Activated naive CD4-positive, alpha-beta T cell treated with anti-CD3 and anti-CD28 coated beads for 36 hours (primary cell): ENCODE measurements around the gene GNG12. TPM values are rescaled to one million over a fixed set of nuclear protein-coding genes. Genes with fewer than 3 reads are reported as not detected.

Experiments used
- CTCF ChIA-PET: fragments of 350-600 bp; sonication (Branson Sonifier 250); formaldehyde crosslinking; loops from one replicate; lab custom pipeline; 2021; ENCODE audit warnings: antibody characterized with exemption; lab: Charles Lee
- DNase-seq: peaks from one replicate; pipeline ENCODE4 v3.0.0-alpha.2; 2020
- H3K27ac Mint-ChIP-seq: one replicate; pipeline ENCODE4 v1.8.0; 2021; ENCODE audit warnings: mild to moderate bottlenecking, mixed read lengths
- H3K27me3 Mint-ChIP-seq: one replicate; pipeline ENCODE4 v1.8.0; 2021; ENCODE audit warnings: low read depth, mixed read lengths
- H3K36me3 Mint-ChIP-seq: one replicate; pipeline ENCODE4 v1.8.0; 2021; ENCODE audit warnings: low read depth, mixed read lengths
- H3K4me1 Mint-ChIP-seq: one replicate; pipeline ENCODE4 v1.8.0; 2021; ENCODE audit warnings: low read depth, mixed read lengths
- H3K4me3 Mint-ChIP-seq: one replicate; pipeline ENCODE4 v1.8.0; 2021; ENCODE audit warnings: mild to moderate bottlenecking, moderate library complexity, mixed read lengths
- H3K9me3 Mint-ChIP-seq: one replicate; pipeline ENCODE4 v1.8.0; 2021; ENCODE audit warnings: mixed read lengths
- intact Hi-C: fragments of 100-400 bp; cut with micrococcal nuclease; formaldehyde crosslinking; loops from one replicate; pipeline ENCODE4 v1.15.1; 2023
- total RNA-seq, 2 experiments: library from RNA; stranded (reverse); gene quantifications; one replicate each; pipeline ENCODE4 v1.2.3, GENCODE V29; 2021

The GNG12 gene
- total RNA-seq, 2 experiments from 2014 or later = 0.05 to 0.07 TPM

- intact Hi-C loops = no loop called here
- no peak for DNase-seq
- H3K36me3 Mint-ChIP-seq = no peaks in the 10 kb centered on the region
- CTCF ChIA-PET = no interaction called here
- no peaks in the 10 kb centered on the region for H3K4me1 Mint-ChIP-seq
- H3K27ac Mint-ChIP-seq = no peak overlapping the region
- peaks cover 17% of the 10 kb centered on the region for H3K27me3 Mint-ChIP-seq
- H3K9me3 Mint-ChIP-seq = no peaks in the 10 kb centered on the region
- no peak overlapping the region for H3K4me3 Mint-ChIP-seq
Observed at GRCh38 chr1:67855961-67856360, 22.7 kb upstream of the GNG12 start.

GRCh38 chr1:67855444-67855843, 22.2 kb upstream of the GNG12 start:
- no peak overlapping the region for H3K27ac Mint-ChIP-seq
- H3K4me3 Mint-ChIP-seq = no peak overlapping the region
- H3K36me3 Mint-ChIP-seq = no peaks in the 10 kb centered on the region
- no peaks in the 10 kb centered on the region for H3K9me3 Mint-ChIP-seq
- CTCF ChIA-PET = no interaction called here
- no peak for DNase-seq
- H3K27me3 Mint-ChIP-seq = peaks cover 17% of the 10 kb centered on the region
- H3K4me1 Mint-ChIP-seq = no peaks in the 10 kb centered on the region
- intact Hi-C loops = no loop called here

DNA sequence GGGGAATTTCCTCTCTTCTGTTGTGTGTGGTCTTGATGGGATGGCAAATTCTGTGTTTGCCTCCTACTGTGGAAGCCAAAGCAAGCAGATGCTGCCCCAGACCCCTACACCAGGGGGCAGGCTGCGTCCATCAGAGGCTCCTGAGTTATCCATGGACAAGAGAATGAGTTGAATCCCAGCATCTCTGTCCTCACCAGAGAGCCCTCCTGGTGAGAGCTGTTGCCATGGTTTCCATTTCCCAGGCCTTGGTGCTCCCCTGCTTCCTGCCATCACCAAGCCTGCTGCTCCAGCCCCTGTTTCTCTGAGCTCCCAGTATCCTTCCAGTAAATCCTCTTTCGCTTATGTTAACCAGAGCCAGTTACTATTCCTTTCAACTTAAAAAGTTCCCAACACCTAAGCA, 20.4 kb upstream of the GNG12 start:
- no peaks in the 10 kb centered on the region for H3K9me3 Mint-ChIP-seq
- H3K36me3 Mint-ChIP-seq = no peaks in the 10 kb centered on the region
- peak; percentile 33 for DNase-seq
- H3K27me3 Mint-ChIP-seq = peaks cover 23% of the 10 kb centered on the region
- H3K4me3 Mint-ChIP-seq = no peak overlapping the region
- no peak overlapping the region for H3K27ac Mint-ChIP-seq
- no peaks in the 10 kb centered on the region for H3K4me1 Mint-ChIP-seq
- intact Hi-C loops = loop anchor here (5.0 kb wide), 2 partner anchors 159 to 589 kb away; no protein-coding TSS in a partner anchor
- CTCF ChIA-PET = no interaction called here

GRCh38 chr1:67851800-67852199, 18.5 kb upstream of the GNG12 start:
- CTCF ChIA-PET = interaction anchor here (0.9 to 2.3 kb wide), 5 partner anchors 11 to 590 kb away, joined by 3 to 11 read pairs (median 4); no protein-coding TSS in a partner anchor
- Mint-ChIP-seq H3K36me3 (no peaks in the 10 kb centered on the region), H3K9me3 (no peaks in the 10 kb centered on the region), H3K27ac (no peak overlapping the region), H3K27me3 (peaks cover 19% of the 10 kb centered on the region), H3K4me3 (no peak overlapping the region), H3K4me1 (no peaks in the 10 kb centered on the region)
- intact Hi-C loops = loop anchor here (5.0 kb wide), 2 partner anchors 161 to 591 kb away; no protein-coding TSS in a partner anchor
- no peak for DNase-seq

DNA sequence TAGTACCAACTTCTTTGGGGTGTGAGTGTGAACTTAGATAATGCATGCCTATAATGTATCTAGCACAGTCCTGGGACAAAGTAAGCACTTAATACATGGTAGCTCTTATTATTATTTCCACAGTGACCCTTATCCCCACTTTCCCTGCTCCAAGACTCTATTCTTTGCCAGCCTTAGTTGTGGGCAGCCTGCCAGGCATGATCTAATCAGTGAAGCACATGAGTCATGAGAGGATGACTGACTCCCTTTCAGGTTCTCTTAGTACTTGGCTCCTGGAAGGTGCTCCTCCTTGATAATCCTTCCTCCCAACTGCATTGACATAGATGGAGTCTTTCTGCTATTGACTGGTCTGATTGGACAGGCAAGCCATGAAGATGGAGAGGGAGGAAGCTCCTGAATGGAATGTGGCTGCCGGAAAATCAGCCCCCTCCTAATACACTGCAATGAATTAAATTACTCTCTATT, 17.4 kb upstream of the GNG12 start:
- CTCF ChIA-PET = interaction anchor here (0.5 to 3.6 kb wide), 16 partner anchors 9 to 591 kb away, joined by 3 to 22 read pairs (median 4); no protein-coding TSS in a partner anchor
- intact Hi-C loops = loop anchor here (1.0 to 5.0 kb wide), 6 partner anchors 84 to 592 kb away; no protein-coding TSS in a partner anchor
- no peak overlapping the region for H3K4me3 Mint-ChIP-seq
- no peaks in the 10 kb centered on the region for H3K4me1 Mint-ChIP-seq
- H3K9me3 Mint-ChIP-seq = no peaks in the 10 kb centered on the region
- H3K27ac Mint-ChIP-seq = no peak overlapping the region
- peak; percentile 46 for DNase-seq
- H3K27me3 Mint-ChIP-seq = peaks cover 13% of the 10 kb centered on the region
- H3K36me3 Mint-ChIP-seq = no peaks in the 10 kb centered on the region

- CTCF ChIA-PET = interaction anchor here (0.8 to 3.6 kb wide), 10 partner anchors 9 to 258 kb away, joined by 3 to 22 read pairs (median 4); no protein-coding TSS in a partner anchor
Observed at GRCh38 chr1:67850151-67850551, 16.9 kb upstream of the GNG12 start.

DNA sequence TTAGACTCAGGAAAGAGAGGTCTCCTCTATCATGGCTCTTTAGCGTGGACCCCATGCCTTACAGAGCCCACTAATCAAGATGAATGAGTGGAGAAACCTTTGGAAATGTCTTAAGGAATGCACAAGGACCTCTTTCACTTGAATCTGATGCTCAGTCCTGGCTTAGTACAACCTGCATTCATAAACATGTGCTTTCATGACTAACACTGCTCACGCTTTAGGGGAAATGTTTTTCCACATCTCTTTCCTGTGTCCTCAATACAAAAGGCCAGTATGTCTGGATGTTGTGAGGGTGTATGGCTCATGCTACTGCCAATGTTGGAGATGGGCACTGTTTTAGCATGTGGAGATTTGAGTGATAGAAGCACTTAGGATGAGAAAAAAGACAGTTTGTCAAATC, 14.2 kb upstream of the GNG12 start:
- DNase-seq = no peak
- no peak overlapping the region for H3K27ac Mint-ChIP-seq
- CTCF ChIA-PET = interaction anchor here (1.0 to 1.1 kb wide), 2 partner anchors 18 to 81 kb away, joined by 3 to 4 read pairs; no protein-coding TSS in a partner anchor
- no peak overlapping the region for H3K4me3 Mint-ChIP-seq
- H3K9me3 Mint-ChIP-seq = no peaks in the 10 kb centered on the region
- H3K4me1 Mint-ChIP-seq = no peaks in the 10 kb centered on the region
- no peaks in the 10 kb centered on the region for H3K36me3 Mint-ChIP-seq
- peaks cover 9% of the 10 kb centered on the region for H3K27me3 Mint-ChIP-seq
- intact Hi-C loops = no loop called here

More at GRCh38 chr1:67850151-67850551, 16.9 kb upstream of the GNG12 start:
- peaks cover 9% of the 10 kb centered on the region for H3K27me3 Mint-ChIP-seq
- no peaks in the 10 kb centered on the region for H3K4me1 Mint-ChIP-seq
- peak; percentile 37 for DNase-seq
- H3K27ac Mint-ChIP-seq = no peak overlapping the region
- intact Hi-C loops = loop anchor here (1.0 to 5.0 kb wide), 6 partner anchors 84 to 592 kb away; no protein-coding TSS in a partner anchor
- H3K36me3 Mint-ChIP-seq = no peaks in the 10 kb centered on the region
- no peaks in the 10 kb centered on the region for H3K9me3 Mint-ChIP-seq
- no peak overlapping the region for H3K4me3 Mint-ChIP-seq

DNA sequence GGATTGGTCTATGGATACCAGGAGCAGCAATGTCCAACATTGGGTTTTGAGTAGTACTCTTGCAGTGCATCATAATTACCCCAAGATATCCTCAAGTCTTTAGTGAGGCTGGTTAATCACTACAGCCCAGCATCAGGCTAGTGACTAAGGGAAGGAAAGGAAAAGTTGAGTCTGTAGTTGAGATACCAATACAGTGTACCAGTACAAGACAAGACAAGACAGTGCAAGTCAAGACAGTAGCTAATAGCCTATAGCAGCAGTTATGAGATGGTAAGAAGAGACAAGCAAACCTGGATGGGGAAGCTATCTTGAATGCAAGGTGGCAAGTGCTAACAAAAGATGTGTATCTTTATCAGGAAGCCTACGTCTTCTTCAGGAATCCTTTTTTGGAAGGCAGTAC, 13.3 kb upstream of the GNG12 start:
- intact Hi-C loops = no loop called here
- no peak overlapping the region for H3K27ac Mint-ChIP-seq
- H3K4me1 Mint-ChIP-seq = no peaks in the 10 kb centered on the region
- peaks cover 9% of the 10 kb centered on the region for H3K27me3 Mint-ChIP-seq
- no peaks in the 10 kb centered on the region for H3K36me3 Mint-ChIP-seq
- H3K4me3 Mint-ChIP-seq = no peak overlapping the region
- no peaks in the 10 kb centered on the region for H3K9me3 Mint-ChIP-seq
- CTCF ChIA-PET = interaction anchor here (1.0 to 1.1 kb wide), 3 partner anchors 17 to 80 kb away, joined by 3 to 4 read pairs (median 3); no protein-coding TSS in a partner anchor
- no peak for DNase-seq

DNA sequence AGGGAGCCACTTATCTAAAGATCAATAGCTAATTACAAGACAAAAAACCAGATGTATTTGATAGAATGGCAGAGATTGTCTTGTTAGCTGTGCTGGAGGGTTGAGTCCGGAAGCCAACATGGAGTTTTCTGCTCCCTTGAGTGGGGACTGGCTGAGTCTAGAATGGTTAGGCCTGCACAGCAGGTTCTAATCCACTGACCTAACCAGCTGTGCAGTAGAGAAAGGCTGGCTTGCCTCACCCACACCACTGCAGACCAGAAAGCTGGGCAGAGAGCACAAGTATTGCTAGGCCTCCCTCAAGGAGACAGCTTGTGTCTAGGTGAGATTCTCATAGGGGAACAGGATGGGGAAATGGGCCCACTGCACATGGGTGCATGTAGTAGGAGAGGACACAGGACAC, 11.7 kb upstream of the GNG12 start:
- Mint-ChIP-seq H3K27ac (no peak overlapping the region), H3K4me3 (no peak overlapping the region), H3K27me3 (peaks cover 9% of the 10 kb centered on the region), H3K36me3 (no peaks in the 10 kb centered on the region), H3K4me1 (no peaks in the 10 kb centered on the region), H3K9me3 (no peaks in the 10 kb centered on the region)
- CTCF ChIA-PET = no interaction called here
- no peak for DNase-seq
- intact Hi-C loops = no loop called here

GRCh38 chr1:67843746-67844145, 10.5 kb upstream of the GNG12 start:
- Mint-ChIP-seq H3K4me3 (no peak overlapping the region), H3K9me3 (no peaks in the 10 kb centered on the region), H3K27ac (no peak overlapping the region), H3K4me1 (no peaks in the 10 kb centered on the region), H3K36me3 (no peaks in the 10 kb centered on the region), H3K27me3 (peaks cover 6% of the 10 kb centered on the region)
- intact Hi-C loops = no loop called here
- no peak for DNase-seq
- CTCF ChIA-PET = interaction anchor here (1.1 kb wide), 1 partner anchor 78 kb away, joined by 6 read pairs; no protein-coding TSS in a partner anchor

DNA sequence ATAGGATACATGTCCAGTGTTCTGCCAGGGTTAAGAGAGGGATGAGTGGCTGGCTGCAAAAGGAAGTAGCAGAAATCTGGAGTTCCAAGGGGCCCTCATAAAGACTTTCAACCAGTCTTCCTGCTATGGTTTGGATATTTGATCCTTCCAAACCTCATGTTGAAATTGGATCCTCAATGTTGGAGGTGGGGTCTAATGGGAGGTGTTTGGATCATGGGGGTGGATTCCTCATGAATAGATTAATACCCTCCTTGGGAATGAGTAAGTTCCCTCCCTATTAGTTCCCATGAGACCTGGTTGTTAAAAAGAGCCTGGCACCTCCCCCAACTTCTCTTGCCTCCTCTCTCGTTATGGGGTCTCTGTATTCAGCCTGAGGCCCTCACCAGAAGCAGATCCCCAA, 10.1 kb upstream of the GNG12 start:
- intact Hi-C loops = no loop called here
- no peak for DNase-seq
- Mint-ChIP-seq H3K36me3 (no peaks in the 10 kb centered on the region), H3K27ac (no peak overlapping the region), H3K4me3 (no peak overlapping the region), H3K27me3 (peaks cover 6% of the 10 kb centered on the region), H3K9me3 (no peaks in the 10 kb centered on the region), H3K4me1 (no peaks in the 10 kb centered on the region)
- CTCF ChIA-PET = no interaction called here

GRCh38 chr1:67840449-67840848, 7.2 kb upstream of the GNG12 start:
- Mint-ChIP-seq H3K27me3 (peaks cover 21% of the 10 kb centered on the region), H3K27ac (no peak overlapping the region), H3K4me1 (no peaks in the 10 kb centered on the region), H3K9me3 (no peaks in the 10 kb centered on the region), H3K36me3 (no peaks in the 10 kb centered on the region), H3K4me3 (no peak overlapping the region)
- intact Hi-C loops = no loop called here
- no peak for DNase-seq
- CTCF ChIA-PET = interaction anchor here (1.8 kb wide), 1 partner anchor 10 kb away, joined by 7 read pairs; no protein-coding TSS in a partner anchor

DNA sequence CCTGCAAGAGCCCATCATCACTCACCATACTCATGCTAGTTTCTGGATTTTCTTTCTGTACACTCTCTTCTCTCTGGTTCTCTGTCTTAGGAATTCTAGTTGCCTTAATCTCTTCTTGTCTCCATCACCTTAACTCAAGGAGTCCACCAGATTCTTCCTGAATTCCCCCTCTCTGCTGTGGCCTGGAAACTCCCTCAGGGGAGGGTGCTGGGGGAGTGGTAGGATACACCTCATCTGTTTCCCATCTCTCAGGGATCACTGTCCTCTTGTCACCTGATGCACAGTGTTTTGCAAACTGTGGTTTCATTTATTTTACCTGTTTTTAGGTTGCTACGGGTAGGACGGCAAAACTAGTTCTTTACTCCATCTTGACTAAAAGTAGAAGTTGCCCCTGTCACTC, 6.6 kb upstream of the GNG12 start:
- H3K36me3 Mint-ChIP-seq = no peaks in the 10 kb centered on the region
- H3K4me1 Mint-ChIP-seq = no peaks in the 10 kb centered on the region
- no peak overlapping the region for H3K4me3 Mint-ChIP-seq
- H3K27ac Mint-ChIP-seq = no peak overlapping the region
- no peak for DNase-seq
- peaks cover 23% of the 10 kb centered on the region for H3K27me3 Mint-ChIP-seq
- CTCF ChIA-PET = interaction anchor here (1.8 kb wide), 1 partner anchor 10 kb away, joined by 7 read pairs; no protein-coding TSS in a partner anchor
- no peaks in the 10 kb centered on the region for H3K9me3 Mint-ChIP-seq
- intact Hi-C loops = no loop called here
